Loucy (cell line): ENCODE data around the gene MRPL24.
A peak's percentile ranks its signal among the peaks of the same experiment; 100 is the strongest.

ENCODE experiments used
- H2AFZ ChIP-seq: fragments of 200-600 bp; sonication (generic); 2 replicates; pipeline ENCODE4 v1.6.0; 2016; ENCODE audit warnings: antibody characterized with exemption, mild to moderate bottlenecking, low read length, moderate library complexity
- H3F3A ChIP-seq: fragments of 200-600 bp; 2 replicates; pipeline ENCODE4 v1.6.0; 2016; ENCODE audit warnings: antibody characterized with exemption, low read depth, mild to moderate bottlenecking
- H3K27me3 ChIP-seq: fragments of 200-600 bp; sonication (generic); 2 replicates; pipeline ENCODE4 v1.6.1; 2014; ENCODE audit warnings: low read length, mild to moderate bottlenecking; ENCODE audit not compliant: insufficient read depth, poor library complexity, severe bottlenecking
- H3K36me3 ChIP-seq: fragments of 200-600 bp; sonication (generic); 2 replicates; pipeline ENCODE4 v1.6.1; 2016; ENCODE audit warnings: low read length; ENCODE audit not compliant: insufficient read depth
- H3K4me1 ChIP-seq: fragments of 200-600 bp; sonication (generic); 2 replicates; pipeline ENCODE4 v1.5.1; 2014; ENCODE audit warnings: low read length, mild to moderate bottlenecking; ENCODE audit not compliant: insufficient read depth, poor library complexity, severe bottlenecking
- H3K4me2 ChIP-seq: fragments of 200-600 bp; sonication (generic); 2 replicates; pipeline ENCODE4 v1.6.0; 2014; ENCODE audit warnings: antibody characterized with exemption, low read length, low read depth, mild to moderate bottlenecking; ENCODE audit not compliant: poor library complexity, severe bottlenecking
- H3K4me3 ChIP-seq: fragments of 200-600 bp; sonication (generic); 2 replicates; pipeline ENCODE4 v1.5.1; 2014; ENCODE audit warnings: low read length, mild to moderate bottlenecking, mixed read lengths; ENCODE audit not compliant: poor library complexity, severe bottlenecking
- H3K79me2 ChIP-seq: fragments of 200-600 bp; sonication (generic); 2 replicates; pipeline ENCODE4 v1.6.1; 2014; ENCODE audit warnings: low read length; ENCODE audit not compliant: insufficient read depth
- H3K9ac ChIP-seq: fragments of 200-600 bp; sonication (generic); 2 replicates; pipeline ENCODE4 v1.6.0; 2014; ENCODE audit warnings: mild to moderate bottlenecking, low read depth, low read length, moderate library complexity; ENCODE audit not compliant: poor library complexity, severe bottlenecking
- H3K9me2 ChIP-seq: fragments of 200-600 bp; sonication (generic); replicated peaks from 2 replicates; pipeline ENCODE4 v1.6.1; 2016; ENCODE audit warnings: low read depth, low read length, mixed read lengths
- H3K9me3 ChIP-seq: fragments of 200-600 bp; sonication (generic); 2 replicates; pipeline ENCODE4 v1.6.1; 2014; ENCODE audit warnings: mild to moderate bottlenecking, antibody characterized with exemption, low read length, low read depth; ENCODE audit not compliant: insufficient read depth
- H4K20me1 ChIP-seq: fragments of 200-600 bp; sonication (generic); 2 replicates; pipeline ENCODE4 v1.6.0; 2014; ENCODE audit warnings: antibody characterized with exemption, low read length, mild to moderate bottlenecking; ENCODE audit not compliant: insufficient read depth, poor library complexity, severe bottlenecking
- CTCF ChIP-seq: fragments of 200-600 bp; sonication (generic); conservative IDR thresholded peaks from 2 replicates; pipeline ENCODE4 v1.5.1; 2014; ENCODE audit warnings: mild to moderate bottlenecking, antibody characterized with exemption, low read length
- EZH2phosphoT487 ChIP-seq: fragments of 200-600 bp; IDR thresholded peaks from 2 replicates; pipeline ENCODE4 v1.6.1; 2018; ENCODE audit warnings: antibody characterized with exemption, mild to moderate bottlenecking, moderate library complexity, borderline replicate concordance

The MRPL24 gene

GRCh38 chr1:156743367-156744302 lies 2.7 kb upstream of the MRPL24 start:
- H3K4me3 ChIP-seq, result no peak overlapping the region
- H2AFZ ChIP-seq, result no peak overlapping the region
- H3K4me2 ChIP-seq, result no peak overlapping the region
- H3K79me2 ChIP-seq, result peaks cover 75% of the 10 kb centered on the region
- H3K9ac ChIP-seq, result no peak overlapping the region
- peaks cover 42% of the 10 kb centered on the region for H4K20me1 ChIP-seq
- peaks cover 40% of the 10 kb centered on the region for H3K4me1 ChIP-seq
- H3K9me2 ChIP-seq, result no peaks in the 10 kb centered on the region
- H3K9me3 ChIP-seq, result no peaks in the 10 kb centered on the region
- peaks cover 19% of the 10 kb centered on the region; the same call in 1 of the 2 replicates for H3F3A ChIP-seq
- no peaks in the 10 kb centered on the region for H3K27me3 ChIP-seq
- no peak for TF ChIP-seq EZH2phosphoT487
- no peak for TF ChIP-seq CTCF
- peaks cover 37% of the 10 kb centered on the region; the same call in 1 of the 2 replicates for H3K36me3 ChIP-seq

DNA sequence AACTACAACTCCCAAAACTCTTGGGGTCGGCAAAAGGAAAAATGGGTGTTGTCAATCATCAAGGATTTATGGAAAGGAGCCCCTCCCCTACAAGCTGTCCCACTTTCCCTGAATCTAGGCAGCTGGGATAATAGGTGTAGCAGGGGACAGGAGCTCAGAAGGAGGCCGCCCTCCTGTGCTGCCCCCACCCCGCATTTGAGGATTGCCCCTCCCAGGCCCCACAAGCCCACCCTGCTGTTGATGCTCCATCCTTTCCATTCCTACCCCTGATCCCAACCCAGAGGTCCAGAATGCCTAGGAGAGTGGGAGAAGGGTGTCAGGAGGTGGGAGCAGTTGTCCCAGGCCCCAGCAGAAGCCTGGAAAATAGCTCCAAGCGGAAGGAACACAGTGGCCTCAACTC lies 1.9 kb upstream of the MRPL24 start:
- Histone ChIP-seq H3K9ac (no peak overlapping the region), H3K36me3 (peaks cover 37% of the 10 kb centered on the region; the same call in 1 of the 2 replicates), H3K9me2 (no peaks in the 10 kb centered on the region), H3K79me2 (peaks cover 67% of the 10 kb centered on the region), H4K20me1 (peaks cover 34% of the 10 kb centered on the region), H3K4me2 (no peak overlapping the region), H3K27me3 (no peaks in the 10 kb centered on the region), H3F3A (peaks cover 19% of the 10 kb centered on the region; the same call in 1 of the 2 replicates), H3K4me3 (no peak overlapping the region), H3K4me1 (peaks cover 39% of the 10 kb centered on the region), H2AFZ (no peak overlapping the region), H3K9me3 (no peaks in the 10 kb centered on the region)
- TF ChIP-seq EZH2phosphoT487, result no peak
- TF ChIP-seq CTCF, result no peak

DNA sequence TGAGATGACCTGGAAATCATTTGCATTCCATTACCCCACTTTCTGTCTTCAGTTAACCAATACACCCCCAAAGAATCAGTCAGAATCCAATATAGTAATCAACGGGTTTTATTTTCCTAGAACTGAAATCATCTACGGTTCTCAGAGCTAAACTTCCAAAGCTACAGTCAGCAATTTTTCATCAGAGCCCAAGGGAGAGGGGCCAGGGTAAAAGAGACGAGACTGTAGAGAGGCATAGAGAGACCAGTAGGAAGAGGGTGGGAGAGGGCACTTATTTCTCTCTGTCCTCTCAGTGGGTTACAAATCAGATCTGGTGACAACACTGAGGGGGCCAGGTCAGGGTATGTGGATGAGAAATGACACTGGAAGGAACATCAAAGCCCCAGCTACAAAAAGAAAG lies 1.1 kb upstream of the MRPL24 start:
- Histone ChIP-seq H2AFZ (no peak overlapping the region), H3K36me3 (peaks cover 37% of the 10 kb centered on the region; the same call in 1 of the 2 replicates), H3K9me2 (no peaks in the 10 kb centered on the region), H4K20me1 (peaks cover 28% of the 10 kb centered on the region), H3K4me2 (peak overlapping the region; percentile 81), H3K9me3 (no peaks in the 10 kb centered on the region), H3K27me3 (no peaks in the 10 kb centered on the region), H3K9ac (peak overlapping the region; percentile 64), H3F3A (peaks cover 19% of the 10 kb centered on the region; the same call in 1 of the 2 replicates), H3K4me3 (peak overlapping the region; percentile 61), H3K4me1 (peaks cover 33% of the 10 kb centered on the region), H3K79me2 (peaks cover 59% of the 10 kb centered on the region)
- TF ChIP-seq CTCF (no peak), EZH2phosphoT487 (no peak)
